Keratinocyte (primary cell): ENCODE results near the gene ARHGAP4. TPM values are rescaled to one million over a fixed set of nuclear protein-coding genes. Genes with fewer than 3 reads are reported as not detected.

Experiments
- DNase-seq: peaks from one replicate; pipeline ENCODE4 v3.0.0-alpha.2; 2011; ENCODE audit warnings: low read depth, missing footprints, low spot score
- FAIRE-seq: peaks from 2 replicates; lab custom pipeline; 2011; peaks lifted over from hg19 to GRCh38; lab: Jason Lieb, UNC
- H2AFZ ChIP-seq: 2 replicates; pipeline ENCODE4 v1.6.0; 2012; ENCODE audit warnings: low read length, control low read depth, inconsistent platforms; ENCODE audit not compliant: control insufficient read depth
- H3K27ac ChIP-seq: 2 replicates; pipeline ENCODE4 v1.5.1; 2011; ENCODE audit warnings: low read length; ENCODE audit not compliant: control insufficient read depth, insufficient read depth
- H3K27me3 ChIP-seq: 3 replicates; pipeline ENCODE4 v1.6.0; 2011; ENCODE audit warnings: low read length; ENCODE audit not compliant: control insufficient read depth, insufficient read depth; ENCODE audit errors: extremely low read depth
- H3K36me3 ChIP-seq, 2 experiments: 2 replicates in 1 of 2; 3 replicates in 1 of 2; pipeline ENCODE4 v1.5.1; 2011; ENCODE audit warnings: low read length in 2 of 2, mild to moderate bottlenecking in 1 of 2; ENCODE audit not compliant: control insufficient read depth in 2 of 2, insufficient read depth in 2 of 2; ENCODE audit errors: extremely low read depth in 1 of 2
- H3K4me1 ChIP-seq: 3 replicates; pipeline ENCODE4 v1.5.1; 2011; ENCODE audit warnings: low read length; ENCODE audit not compliant: control insufficient read depth, insufficient read depth; ENCODE audit errors: extremely low read depth
- H3K4me2 ChIP-seq: 3 replicates; pipeline ENCODE4 v1.6.0; 2011; ENCODE audit warnings: low read depth, low read length; ENCODE audit not compliant: control insufficient read depth, insufficient read depth; ENCODE audit errors: extremely low read depth
- H3K4me3 ChIP-seq, 3 experiments: fragments of 200-600 bp in 1 of 3; sonication (generic) in 1 of 3; 2 replicates in 2 of 3; 3 replicates in 1 of 3; pipeline ENCODE4 v1.5.1; 2011 to 2016; ENCODE audit warnings: low read length in 3 of 3, mild to moderate bottlenecking in 3 of 3, control low read depth in 2 of 3, inconsistent platforms in 1 of 3, low read depth in 1 of 3, mixed read lengths in 1 of 3, mixed run types in 1 of 3, moderate library complexity in 1 of 3; ENCODE audit not compliant: control insufficient read depth in 2 of 3, insufficient read depth in 2 of 3; ENCODE audit errors: extremely low read depth in 1 of 3
- H3K79me2 ChIP-seq: 2 replicates; pipeline ENCODE4 v1.6.0; 2012; ENCODE audit warnings: low read length; ENCODE audit not compliant: control insufficient read depth, insufficient read depth
- H3K9ac ChIP-seq: 3 replicates; pipeline ENCODE4 v1.6.0; 2011; ENCODE audit warnings: low read length; ENCODE audit not compliant: control insufficient read depth, insufficient read depth; ENCODE audit errors: extremely low read depth
- H3K9me1 ChIP-seq: 3 replicates; pipeline ENCODE4 v1.6.0; 2011; ENCODE audit warnings: low read length; ENCODE audit not compliant: control insufficient read depth, insufficient read depth; ENCODE audit errors: extremely low read depth
- H3K9me3 ChIP-seq: 2 replicates; pipeline ENCODE4 v1.5.1; 2012; ENCODE audit warnings: low read depth, low read length; ENCODE audit not compliant: control insufficient read depth
- H4K20me1 ChIP-seq: 3 replicates; pipeline ENCODE4 v1.6.0; 2011; ENCODE audit warnings: low read length; ENCODE audit not compliant: control insufficient read depth, insufficient read depth; ENCODE audit errors: extremely low read depth
- EZH2 ChIP-seq: IDR thresholded peaks from one replicate; pipeline ENCODE4 v1.6.1; 2012; ENCODE audit warnings: inconsistent platforms, mild to moderate bottlenecking, low read length, moderate library complexity
- dilution Hi-C: fragments of 300-500 bp; cut with MboI; formaldehyde crosslinking; loops from one replicate; pipeline ENCODE4 v1.7.0; 2020; ENCODE audit warnings: low sequenced_read_pairs; ENCODE audit not compliant: extremely low pct_ligation_motif_present
- polyA plus RNA-seq, 5 experiments: library from polyadenylated mRNA; depleted of rRNA in 3 of 5; stranded (reverse) in 3 of 5; stranded (forward) in 1 of 5; unstranded in 1 of 5; fragments of >200 nt; gene quantifications; 1 replicate in 1 of 5; 2 replicates in 3 of 5; 3 replicates in 1 of 5; pipeline versions ENCODE4 v1.2.1 to v1.2.3, GENCODE V29; 2011 to 2012; ENCODE audit warnings: missing spikeins in 2 of 5, low read depth in 1 of 5, low replicate concordance in 1 of 5
- TF ChIP-seq, protein P1 (sequence below), 3 experiments: IDR thresholded peaks in 1 of 3; conservative IDR thresholded peaks in 1 of 3; optimal IDR thresholded peaks in 1 of 3; 2 replicates in 2 of 3; 3 replicates in 1 of 3; pipeline versions ENCODE3 to v1.5.1; 2011; ENCODE audit warnings: low read length in 3 of 3, mild to moderate bottlenecking in 3 of 3, moderate library complexity in 2 of 3, control low read depth in 1 of 3, inconsistent platforms in 1 of 3; ENCODE audit not compliant: insufficient read depth in 2 of 3; ENCODE audit errors: extremely low read depth in 1 of 3

The ARHGAP4 gene
- polyA plus RNA-seq, 1 donor (not counting 4 experiments of a cell fraction or from before 2014, with no cell fraction given): 0.35 TPM

DNA sequence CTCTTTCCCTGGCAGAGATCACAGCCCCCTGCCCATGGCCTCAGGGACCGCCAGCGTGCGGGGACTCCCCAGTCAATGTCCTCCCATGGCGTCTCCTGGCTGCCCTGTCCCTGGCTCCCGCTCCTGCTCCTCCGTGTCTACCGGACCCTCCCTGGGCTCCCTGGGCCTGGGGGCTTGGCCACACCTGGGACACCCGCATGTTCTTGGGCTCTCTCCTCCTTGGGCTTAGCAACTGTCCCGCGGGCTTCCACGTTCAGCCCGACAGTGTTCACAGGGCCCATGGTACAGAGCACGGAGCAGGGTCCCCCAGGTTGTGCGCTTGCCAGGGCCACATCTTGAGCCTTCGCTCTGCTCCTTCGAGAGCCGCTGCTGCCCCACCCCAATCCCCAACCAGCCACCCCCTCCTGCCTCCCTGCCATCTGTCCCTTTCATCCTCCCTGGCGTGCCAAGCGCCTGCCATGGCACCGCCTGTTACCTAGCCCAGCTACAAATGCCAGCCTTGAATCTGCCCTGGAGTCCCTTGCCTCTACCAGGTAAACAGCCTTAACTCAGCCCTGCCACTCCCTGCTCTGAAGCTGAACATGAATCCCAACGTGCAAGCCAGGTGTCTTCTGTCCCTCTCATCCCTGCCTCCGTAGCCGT is 17.7 kb downstream of the ARHGAP4 start:
- DNase-seq (no peak), FAIRE-seq (no peak)
- dilution Hi-C loops: no loop called here
- no peaks in the 10 kb centered on the region for H3K4me1 ChIP-seq
- no peaks in the 10 kb centered on the region for H3K9me3 ChIP-seq
- H3K27ac ChIP-seq: no peak overlapping the region
- H3K27me3 ChIP-seq: no peaks in the 10 kb centered on the region
- TF ChIP-seq, protein P1, sequence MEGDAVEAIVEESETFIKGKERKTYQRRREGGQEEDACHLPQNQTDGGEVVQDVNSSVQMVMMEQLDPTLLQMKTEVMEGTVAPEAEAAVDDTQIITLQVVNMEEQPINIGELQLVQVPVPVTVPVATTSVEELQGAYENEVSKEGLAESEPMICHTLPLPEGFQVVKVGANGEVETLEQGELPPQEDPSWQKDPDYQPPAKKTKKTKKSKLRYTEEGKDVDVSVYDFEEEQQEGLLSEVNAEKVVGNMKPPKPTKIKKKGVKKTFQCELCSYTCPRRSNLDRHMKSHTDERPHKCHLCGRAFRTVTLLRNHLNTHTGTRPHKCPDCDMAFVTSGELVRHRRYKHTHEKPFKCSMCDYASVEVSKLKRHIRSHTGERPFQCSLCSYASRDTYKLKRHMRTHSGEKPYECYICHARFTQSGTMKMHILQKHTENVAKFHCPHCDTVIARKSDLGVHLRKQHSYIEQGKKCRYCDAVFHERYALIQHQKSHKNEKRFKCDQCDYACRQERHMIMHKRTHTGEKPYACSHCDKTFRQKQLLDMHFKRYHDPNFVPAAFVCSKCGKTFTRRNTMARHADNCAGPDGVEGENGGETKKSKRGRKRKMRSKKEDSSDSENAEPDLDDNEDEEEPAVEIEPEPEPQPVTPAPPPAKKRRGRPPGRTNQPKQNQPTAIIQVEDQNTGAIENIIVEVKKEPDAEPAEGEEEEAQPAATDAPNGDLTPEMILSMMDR (optimal IDR thresholded peaks at IDR 0.05 in 1 of 3, IDR thresholded peaks at IDR 0.05 in 1 of 3, conservative IDR thresholded peaks at IDR 0.05 in 1 of 3; ENCODE audit: extremely low read depth in 1 of 3, insufficient read depth in 2 of 3, low read length in 3 of 3): no peak
- no peak for TF ChIP-seq EZH2
- H3K36me3 ChIP-seq: no peaks in the 10 kb centered on the region
- no peaks in the 10 kb centered on the region for H4K20me1 ChIP-seq
- H3K9ac ChIP-seq: no peak overlapping the region
- no peak overlapping the region for H3K4me3 ChIP-seq
- H2AFZ ChIP-seq: no peak overlapping the region
- no peak overlapping the region for H3K4me2 ChIP-seq
- no peaks in the 10 kb centered on the region for H3K9me1 ChIP-seq
- H3K79me2 ChIP-seq: no peaks in the 10 kb centered on the region

DNA sequence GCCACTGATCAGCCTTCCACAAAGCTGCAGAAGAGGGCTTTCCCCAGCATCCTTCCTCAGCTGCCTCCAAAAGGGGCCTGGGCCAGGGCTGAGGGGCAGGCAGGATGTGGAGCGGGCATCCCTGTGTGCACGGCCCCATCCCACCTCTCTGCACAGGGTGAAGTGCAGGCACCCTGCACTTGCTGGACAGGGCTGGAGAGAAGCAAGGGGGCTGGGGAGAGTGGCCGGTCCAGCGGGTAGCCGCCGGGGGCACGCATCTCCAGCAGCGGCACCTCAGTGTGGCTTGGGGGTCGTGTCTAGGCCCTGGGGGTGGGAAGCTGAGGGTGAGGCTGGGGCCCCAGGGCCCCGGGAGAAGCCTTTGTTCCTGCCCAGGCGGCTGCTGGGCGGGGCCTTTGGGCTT is 18.6 kb downstream of the ARHGAP4 start:
- Histone ChIP-seq H3K4me1 (no peaks in the 10 kb centered on the region), H3K79me2 (no peaks in the 10 kb centered on the region), H3K4me3 (no peak overlapping the region), H3K9me3 (no peaks in the 10 kb centered on the region), H3K27ac (no peak overlapping the region), H3K36me3 (no peaks in the 10 kb centered on the region), H3K9me1 (no peaks in the 10 kb centered on the region), H2AFZ (no peak overlapping the region), H4K20me1 (no peaks in the 10 kb centered on the region), H3K27me3 (no peaks in the 10 kb centered on the region), H3K4me2 (no peak overlapping the region), H3K9ac (no peak overlapping the region)
- dilution Hi-C loops: no loop called here
- FAIRE-seq (no peak), DNase-seq (no peak)
- TF ChIP-seq, protein P1 (optimal IDR thresholded peaks at IDR 0.05 in 1 of 3, IDR thresholded peaks at IDR 0.05 in 1 of 3, conservative IDR thresholded peaks at IDR 0.05 in 1 of 3; ENCODE audit: extremely low read depth in 1 of 3, insufficient read depth in 2 of 3, low read length in 3 of 3): no peak
- no peak for TF ChIP-seq EZH2
